Ovary (tissue), 3 donors: ENCODE data around the gene GNA12.

Experiments used
- CTCF ChIP-seq, 3 donors: fragments of 450-650 bp in 2 of 3; fragments of 200-600 bp in 1 of 3; IDR thresholded peaks; one replicate each; pipeline versions ENCODE4 v1.5.1 to v1.8.0; 2016 to 2022; ENCODE audit warnings: antibody characterized with exemption in 3 of 3, mild to moderate bottlenecking in 1 of 3
- POLR2A ChIP-seq: fragments of 450-650 bp; IDR thresholded peaks from one replicate; pipeline ENCODE4 v1.6.1; 2017; ENCODE audit warnings: antibody characterized with exemption, mild to moderate bottlenecking, moderate library complexity
- donor health status: DM: no; HTN: no; CAD: no.

- TF ChIP-seq POLR2A: no peak
- no peak for TF ChIP-seq CTCF (IDR thresholded peaks at IDR 0.05)
Observed at GRCh38 chr7:2818121-2818520, 26.0 kb downstream of the GNA12 start.
